H1 (cell line): ENCODE data around the gene MIEN1. TPM values are rescaled to one million over a fixed set of nuclear protein-coding genes. Genes with fewer than 3 reads are reported as not detected.

Experiments
- CTCF ChIA-PET: fragments of 300-600 bp; sonication (Branson Sonifier 250); formaldehyde crosslinking; loops from one replicate; lab custom pipeline; 2021; ENCODE audit not compliant: partially characterized antibody; lab: Charles Lee
- POLR2A ChIA-PET: fragments of 300-600 bp; sonication (Branson Sonifier 250); formaldehyde crosslinking; loops from one replicate; lab custom pipeline; 2021; ENCODE audit warnings: inconsistent platforms; ENCODE audit not compliant: partially characterized antibody; lab: Charles Lee
- DNase-seq, 2 experiments: peaks; one replicate each; pipeline versions ENCODE4 v3.0.0 to v3.0.0-alpha.2; 2010 to 2022; ENCODE audit warnings: low spot score in 2 of 2, low read depth in 1 of 2, mixed read lengths in 1 of 2
- FAIRE-seq: peaks from 2 replicates; lab custom pipeline; 2011; peaks lifted over from hg19 to GRCh38; lab: Jason Lieb, UNC
- H2AFZ ChIP-seq: 2 replicates; pipeline ENCODE4 v1.8.1; 2012; ENCODE audit warnings: low read length, inconsistent platforms
- H2AK5ac ChIP-seq: 2 replicates; pipeline ENCODE4 v1.6.1; 2013; ENCODE audit warnings: low read depth, low read length
- H2BK120ac ChIP-seq: replicated peaks from 2 replicates; pipeline ENCODE3; 2013; ENCODE audit warnings: low read depth, low read length, inconsistent platforms
- H2BK12ac ChIP-seq: 2 replicates; pipeline ENCODE4 v1.6.1; 2013; ENCODE audit warnings: low read depth, low read length
- H2BK15ac ChIP-seq: 2 replicates; pipeline ENCODE4 v1.6.1; 2013; ENCODE audit warnings: low read length
- H2BK20ac ChIP-seq: 2 replicates; pipeline ENCODE4 v1.6.1; 2013; ENCODE audit warnings: low read length
- H2BK5ac ChIP-seq: 2 replicates; pipeline ENCODE4 v1.6.1; 2013; ENCODE audit warnings: low read depth, low read length
- H3K14ac ChIP-seq: 2 replicates; pipeline ENCODE4 v1.6.1; 2013; ENCODE audit warnings: inconsistent platforms; ENCODE audit not compliant: insufficient read length
- H3K18ac ChIP-seq: 2 replicates; pipeline ENCODE4 v1.6.1; 2013; ENCODE audit warnings: low read length; ENCODE audit errors: extremely low read depth
- H3K23ac ChIP-seq: 2 replicates; pipeline ENCODE4 v1.6.1; 2013; ENCODE audit warnings: inconsistent platforms; ENCODE audit not compliant: insufficient read length
- H3K23me2 ChIP-seq: 2 replicates; pipeline ENCODE4 v1.6.1; 2013; ENCODE audit warnings: low read depth, low read length
- H3K27ac ChIP-seq: 2 replicates; pipeline ENCODE4 v1.6.1; 2011; ENCODE audit warnings: low read depth, low read length, inconsistent platforms
- H3K27me3 ChIP-seq, 4 experiments: replicated peaks in 1 of 4; 1 replicate in 1 of 4; 2 replicates in 3 of 4; pipeline versions ENCODE4 v1.6.1 to v1.8.1; 2011 to 2013; ENCODE audit warnings: low read length in 3 of 4, mild to moderate bottlenecking in 3 of 4, inconsistent platforms in 2 of 4, mixed read lengths in 2 of 4, moderate library complexity in 1 of 4; ENCODE audit not compliant: control insufficient read depth in 3 of 4, insufficient read depth in 3 of 4; ENCODE audit errors: extremely low read depth in 1 of 4
- H3K36me3 ChIP-seq, 4 experiments: 2 replicates each; pipeline versions ENCODE4 v1.6.1 to v1.8.1; 2011 to 2013; ENCODE audit warnings: mild to moderate bottlenecking in 4 of 4, low read length in 3 of 4, moderate library complexity in 2 of 4, control low read depth in 1 of 4, inconsistent platforms in 1 of 4; ENCODE audit not compliant: insufficient read depth in 4 of 4, control insufficient read depth in 2 of 4
- H3K4ac ChIP-seq: replicated peaks from 2 replicates; pipeline ENCODE3; 2013; ENCODE audit warnings: low read length, low read depth, mixed read lengths, inconsistent platforms; ENCODE audit not compliant: insufficient read length
- H3K4me1 ChIP-seq, 4 experiments: replicated peaks in 1 of 4; 1 replicate in 1 of 4; 2 replicates in 3 of 4; pipeline versions ENCODE4 v1.6.1 to v1.8.1; 2011 to 2013; ENCODE audit warnings: low read length in 3 of 4, inconsistent platforms in 2 of 4, mixed read lengths in 1 of 4; ENCODE audit not compliant: insufficient read depth in 4 of 4, control insufficient read depth in 3 of 4
- H3K4me2 ChIP-seq, 2 experiments: 2 replicates each; pipeline versions ENCODE4 v1.6.1 to v1.8.1; 2011 to 2013; ENCODE audit warnings: low read depth in 2 of 2, low read length in 2 of 2, control low read depth in 1 of 2, inconsistent platforms in 1 of 2, mild to moderate bottlenecking in 1 of 2; ENCODE audit not compliant: insufficient read depth in 1 of 2
- H3K4me3 ChIP-seq, 4 experiments: fragments of 200-600, 300-600 bp in 1 of 4; sonication (generic), shearing (Covaris generic), sonication (Bioruptor Twin) in 1 of 4; 2 replicates each; pipeline versions ENCODE4 v1.5.1 to v1.8.1; 2011 to 2016; ENCODE audit warnings: low read length in 4 of 4, low read depth in 3 of 4, control low read depth in 2 of 4, inconsistent platforms in 2 of 4, mild to moderate bottlenecking in 2 of 4, mixed read lengths in 1 of 4, moderate library complexity in 1 of 4; ENCODE audit not compliant: insufficient read depth in 2 of 4; ENCODE audit errors: extremely low read depth in 1 of 4
- H3K56ac ChIP-seq: replicated peaks from 2 replicates; pipeline ENCODE3; 2013; ENCODE audit warnings: low read depth, mild to moderate bottlenecking, mixed read lengths, low read length, inconsistent platforms; ENCODE audit not compliant: insufficient read length
- H3K79me1 ChIP-seq: 2 replicates; pipeline ENCODE4 v1.6.1; 2013; ENCODE audit warnings: low read depth, low read length, control low read depth
- H3K79me2 ChIP-seq, 2 experiments: 2 replicates each; pipeline versions ENCODE4 v1.6.1 to v1.8.1; 2012 to 2013; ENCODE audit warnings: low read length in 2 of 2, mild to moderate bottlenecking in 2 of 2, inconsistent platforms in 1 of 2; ENCODE audit not compliant: insufficient read depth in 2 of 2, control insufficient read depth in 1 of 2
- H3K9ac ChIP-seq, 4 experiments: replicated peaks in 1 of 4; 1 replicate in 1 of 4; 2 replicates in 3 of 4; pipeline versions ENCODE4 v1.6.1 to v1.8.1; 2011 to 2013; ENCODE audit warnings: low read depth in 3 of 4, low read length in 3 of 4, control low read depth in 2 of 4, mild to moderate bottlenecking in 2 of 4, moderate library complexity in 2 of 4, inconsistent platforms in 1 of 4; ENCODE audit errors: extremely low read depth in 1 of 4
- H3K9me3 ChIP-seq, 2 experiments: 2 replicates each; pipeline versions ENCODE4 v1.6.1 to v1.8.1; 2012 to 2013; ENCODE audit warnings: mild to moderate bottlenecking in 2 of 2, moderate library complexity in 2 of 2, control low read depth in 1 of 2, inconsistent platforms in 1 of 2, low read depth in 1 of 2, low read length in 1 of 2, mixed read lengths in 1 of 2; ENCODE audit not compliant: insufficient read depth in 2 of 2
- H4K20me1 ChIP-seq, 2 experiments: replicated peaks in 1 of 2; 2 replicates each; pipeline versions ENCODE3 to v1.8.1; 2011 to 2013; ENCODE audit warnings: inconsistent platforms in 2 of 2, low read length in 2 of 2, mild to moderate bottlenecking in 1 of 2; ENCODE audit not compliant: insufficient read depth in 2 of 2, control insufficient read depth in 1 of 2
- H4K5ac ChIP-seq: 2 replicates; pipeline ENCODE4 v1.6.1; 2013; ENCODE audit warnings: low read length, low read depth, mixed read lengths, inconsistent platforms; ENCODE audit not compliant: insufficient read length
- H4K8ac ChIP-seq: 2 replicates; pipeline ENCODE4 v1.8.0; 2013; ENCODE audit warnings: mild to moderate bottlenecking, moderate library complexity, low read length, inconsistent platforms; ENCODE audit not compliant: insufficient read depth; ENCODE audit errors: extremely low read depth
- H4K91ac ChIP-seq: replicated peaks from 2 replicates; pipeline ENCODE3; 2013; ENCODE audit warnings: low read length, mixed read lengths, inconsistent platforms; ENCODE audit not compliant: insufficient read length
- BACH1 ChIP-seq: IDR thresholded peaks from 2 replicates; pipeline ENCODE4 v1.6.1; 2012; ENCODE audit warnings: low read length, improper control_type of control experiment
- E2F6 ChIP-seq: IDR thresholded peaks from 2 replicates; pipeline ENCODE4 v1.6.1; 2012; ENCODE audit warnings: inconsistent platforms
- GTF2F1 ChIP-seq: IDR thresholded peaks from 2 replicates; pipeline ENCODE4 v1.6.1; 2012; ENCODE audit warnings: low read depth, low read length, improper control_type of control experiment, borderline replicate concordance
- HDAC2 ChIP-seq, 2 experiments: fragments of 300-600 bp in 1 of 2; sonication (generic) in 1 of 2; IDR thresholded peaks; 2 replicates each; pipeline ENCODE4 v1.6.1; 2011 to 2012; ENCODE audit warnings: low read depth in 2 of 2, low read length in 2 of 2, mild to moderate bottlenecking in 2 of 2, moderate library complexity in 2 of 2, borderline replicate concordance in 1 of 2, inconsistent platforms in 1 of 2
- KDM5A ChIP-seq: fragments of 200-600 bp; IDR thresholded peaks from 2 replicates; pipeline ENCODE4 v1.7.1; 2012; ENCODE audit warnings: mild to moderate bottlenecking, low read length, inconsistent platforms, mixed read lengths
- MAFK ChIP-seq: IDR thresholded peaks from 2 replicates; pipeline ENCODE4 v1.6.1; 2012; ENCODE audit warnings: low read depth, mild to moderate bottlenecking, improper control_type of control experiment, low read length
- RBBP5 ChIP-seq: IDR thresholded peaks from 2 replicates; pipeline ENCODE4 v1.7.1; 2012; ENCODE audit warnings: low read depth, mild to moderate bottlenecking, inconsistent platforms, low read length, moderate library complexity, borderline replicate concordance
- SIN3A ChIP-seq, 2 experiments: IDR thresholded peaks in 1 of 2; conservative IDR thresholded peaks in 1 of 2; 2 replicates each; pipeline ENCODE4 v1.6.1; 2011 to 2012; ENCODE audit warnings: low read length in 2 of 2, improper control_type of control experiment in 1 of 2, low read depth in 1 of 2, mild to moderate bottlenecking in 1 of 2
- SIX5 ChIP-seq: IDR thresholded peaks from 2 replicates; pipeline ENCODE4 v1.6.1; 2011; ENCODE audit warnings: mild to moderate bottlenecking, low read depth, low read length
- SP1 ChIP-seq: IDR thresholded peaks from 2 replicates; pipeline ENCODE4 v1.6.1; 2011; ENCODE audit warnings: low read depth, low read length
- SP2 ChIP-seq: IDR thresholded peaks from 2 replicates; pipeline ENCODE4 v1.6.1; 2012; ENCODE audit warnings: mild to moderate bottlenecking, low read length, inconsistent platforms
- TBP ChIP-seq: IDR thresholded peaks from 2 replicates; pipeline ENCODE4 v1.6.1; 2011; ENCODE audit warnings: low read depth, low read length, improper control_type of control experiment
- USF2 ChIP-seq: IDR thresholded peaks from 2 replicates; pipeline ENCODE4 v1.6.1; 2011; ENCODE audit warnings: low read length, improper control_type of control experiment
- WGBS, 2 experiments: shearing (Covaris generic) in 1 of 2; methylation state at CpG; one replicate each; pipeline versions ENCODE4 v1.1.6 to v1.1.7; 2013 to 2015; ENCODE audit warnings: low lambda C conversion rate in 2 of 2, mixed read lengths in 2 of 2, inconsistent platforms in 1 of 2, low coverage in 1 of 2, missing lambda C conversion rate in 1 of 2; ENCODE audit not compliant: insufficient replicate concordance in 2 of 2, insufficient coverage in 1 of 2, insufficient read length in 1 of 2; ENCODE audit errors: extremely low coverage in 1 of 2, missing lambda C conversion rate in 1 of 2; 5-methylcytosine and 5-hydroxymethylcytosine counted together
- polyA plus RNA-seq, 7 experiments: library from polyadenylated mRNA; depleted of rRNA in 3 of 7; stranded (reverse) in 5 of 7; unstranded in 2 of 7; fragments of >200 nt in 5 of 7; fragments of 200-250 nt in 2 of 7; gene quantifications; 1 replicate in 5 of 7; 2 replicates in 1 of 7; 4 replicates in 1 of 7; pipeline versions ENCODE4 v1.2.1 to v1.2.3, GENCODE V29; 2011 to 2013; ENCODE audit warnings: missing spikeins in 2 of 7, mixed read lengths in 2 of 7
- total RNA-seq: library from RNA; stranded (reverse); fragmentation: NEBNext Ultra II Directional; extraction: Animal tissue kit (Norgen Biotek cat#: 25700); gene quantifications from 2 replicates; pipeline ENCODE4 v1.2.1, GENCODE V29; 2021

MIEN1 gene
- total and polyA plus RNA-seq, 2 of the 8 experiments (the other 6 are each of a cell fraction or from before 2014, with no cell fraction given) = 29.6 to 54.9 TPM

GRCh38 chr17:39775031-39775430 lies 44.7 kb upstream of the MIEN1 start:
- no peaks in the 10 kb centered on the region for H3K79me1 ChIP-seq
- DNase-seq = no peak
- no peaks in the 10 kb centered on the region; a peak in 1 of 7 replicates for H3K4me1 ChIP-seq
- no peak overlapping the region for H3K27ac ChIP-seq
- H2AFZ ChIP-seq = no peak overlapping the region
- 90% methylated on average over 2 of the region's 2 CpGs; no CpG with 5 or more reads in 1 of the 2 experiments for WGBS, 2 experiments
- no peak overlapping the region for H3K14ac ChIP-seq
- H2BK20ac ChIP-seq = no peak overlapping the region
- H3K9me3 ChIP-seq = no peaks in the 10 kb centered on the region
- no peaks in the 10 kb centered on the region for H3K79me2 ChIP-seq
- no peak overlapping the region for H3K4ac ChIP-seq
- no peak overlapping the region for H2BK12ac ChIP-seq
- H2BK15ac ChIP-seq = no peak overlapping the region
- no peaks in the 10 kb centered on the region for H3K27me3 ChIP-seq
- H3K56ac ChIP-seq = no peak overlapping the region
- no peak overlapping the region for H3K4me2 ChIP-seq
- no peak for FAIRE-seq
- no peaks in the 10 kb centered on the region for H4K20me1 ChIP-seq
- CTCF ChIA-PET = interaction anchor here (0.5 kb wide), 1 partner anchor 1943 kb away, joined by 4 read pairs; no protein-coding TSS in a partner anchor
- no peaks in the 10 kb centered on the region for H3K36me3 ChIP-seq
- H3K18ac ChIP-seq = no peak overlapping the region
- no peak overlapping the region for H4K91ac ChIP-seq
- H3K9ac ChIP-seq = no peak overlapping the region
- H2BK5ac ChIP-seq = no peak overlapping the region
- H3K23me2 ChIP-seq = no peaks in the 10 kb centered on the region
- H4K8ac ChIP-seq = no peak overlapping the region
- no peak for TF ChIP-seq SP1
- TF ChIP-seq KDM5A = no peak
- TF ChIP-seq GTF2F1 = no peak
- TF ChIP-seq HDAC2 (IDR thresholded peaks at IDR 0.05; ENCODE audit: borderline replicate concordance in 1 of 2, low read depth in 2 of 2, low read length in 2 of 2) = no peak
- no peak for TF ChIP-seq SIX5
- TF ChIP-seq USF2 = no peak
- no peak for TF ChIP-seq TBP
- no peak for TF ChIP-seq SIN3A (conservative IDR thresholded peaks at IDR 0.05 in 1 of 2, IDR thresholded peaks at IDR 0.05 in 1 of 2; ENCODE audit: low read depth in 1 of 2, low read length in 2 of 2)
- no peak for TF ChIP-seq BACH1
- TF ChIP-seq MAFK = no peak
- no peak for TF ChIP-seq E2F6
- no peak for TF ChIP-seq SP2
- no peak for TF ChIP-seq RBBP5
- TF ChIP-seq, all 59 proteins: peak for 0
- H4K5ac ChIP-seq = no peak overlapping the region
- POLR2A ChIA-PET = no interaction called here
- H3K23ac ChIP-seq = no peak overlapping the region
- no peak overlapping the region for H2BK120ac ChIP-seq
- H2AK5ac ChIP-seq = no peak overlapping the region
- H3K4me3 ChIP-seq = no peak overlapping the region
